GM12892 (cell line): Measurements from ENCODE around the gene EPB41.

Source experiments
- POLR2A ChIP-seq: IDR thresholded peaks from 2 replicates; pipeline ENCODE4 v1.6.1; 2011; ENCODE audit warnings: low read depth, low read length, control low read depth
- POLR2AphosphoS5 ChIP-seq: IDR thresholded peaks from 2 replicates; pipeline ENCODE4 v1.6.1; 2011; ENCODE audit warnings: low read depth, low read length, control low read depth
- TAF1 ChIP-seq: IDR thresholded peaks from 2 replicates; pipeline ENCODE4 v1.6.1; 2011; ENCODE audit warnings: low read depth, mild to moderate bottlenecking, control low read depth, low read length, borderline replicate concordance

DNA sequence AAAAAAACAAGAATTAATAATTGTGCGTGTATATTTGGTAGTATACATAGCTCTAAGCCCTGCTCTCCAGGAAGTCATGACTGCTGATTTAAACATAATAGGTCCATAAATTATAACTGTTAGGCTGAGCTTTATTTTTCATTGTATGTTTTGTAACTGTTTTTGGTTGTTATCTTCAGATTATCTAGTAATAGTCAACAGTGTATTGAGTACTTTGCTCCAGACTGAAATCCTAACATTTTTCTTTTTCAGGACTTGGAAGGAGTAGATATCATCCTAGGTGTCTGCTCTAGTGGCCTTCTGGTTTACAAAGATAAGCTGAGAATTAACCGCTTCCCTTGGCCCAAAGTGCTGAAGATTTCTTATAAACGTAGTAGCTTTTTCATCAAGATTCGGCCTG, 118.5 kb downstream of the EPB41 start:
- TF ChIP-seq POLR2A (no peak), POLR2AphosphoS5 (no peak), TAF1 (no peak)
